IPS DF 4.7 (cell line): ENCODE measurements around the gene IL10.

Experiments used
- DNase-seq: peaks from one replicate; pipeline ENCODE4 v3.0.0-alpha.2; 2013; ENCODE audit warnings: low spot score; ENCODE audit errors: extremely low read depth

The IL10 gene

GRCh38 chr1:206772243-206772937 is at the start of gene IL10:
IL10 (minus strand) TSS chr1:206772494; CDS start chr1:206772435, 59 bp downstream.
- no peak for DNase-seq

- DNase-seq = no peak
Observed at GRCh38 chr1:206821493-206821892, 49.2 kb upstream of the IL10 start.

GRCh38 chr1:206816390-206817287 is 44.3 kb upstream of the IL10 start:
- no peak for DNase-seq

- no peak for DNase-seq
Observed at GRCh38 chr1:206814716-206815341, 42.5 kb upstream of the IL10 start.

GRCh38 chr1:206812471-206812870 is 40.2 kb upstream of the IL10 start:
- no peak for DNase-seq

- DNase-seq = no peak
Observed at GRCh38 chr1:206809504-206810084, 37.3 kb upstream of the IL10 start.

GRCh38 chr1:206808615-206809014 is 36.3 kb upstream of the IL10 start:
- DNase-seq = no peak

GRCh38 chr1:206805357-206805756 is 33.1 kb upstream of the IL10 start:
- DNase-seq = no peak

- no peak for DNase-seq
Observed at GRCh38 chr1:206804156-206804737, 32.0 kb upstream of the IL10 start.

GRCh38 chr1:206803221-206803730 is 31.0 kb upstream of the IL10 start:
- no peak for DNase-seq

GRCh38 chr1:206802401-206802800 is 30.1 kb upstream of the IL10 start:
- DNase-seq = no peak

- no peak for DNase-seq
Observed at GRCh38 chr1:206801467-206801866, 29.2 kb upstream of the IL10 start.

- DNase-seq = no peak
Observed at GRCh38 chr1:206800891-206801290, 28.6 kb upstream of the IL10 start.

GRCh38 chr1:206800411-206800810 is 28.1 kb upstream of the IL10 start:
- DNase-seq = no peak

GRCh38 chr1:206799311-206799710 is 27.0 kb upstream of the IL10 start:
- no peak for DNase-seq

- no peak for DNase-seq
Observed at GRCh38 chr1:206798384-206798996, 26.2 kb upstream of the IL10 start.

- DNase-seq = no peak
Observed at GRCh38 chr1:206797534-206798383, 25.5 kb upstream of the IL10 start.

GRCh38 chr1:206796981-206797402 is 24.7 kb upstream of the IL10 start:
- DNase-seq = no peak

GRCh38 chr1:206796116-206796515 is 23.8 kb upstream of the IL10 start:
- no peak for DNase-seq
